IMR-90 (cell line): ENCODE data around the gene ADGRL3. TPM values are rescaled to one million over a fixed set of nuclear protein-coding genes. Genes with fewer than 3 reads are reported as not detected.
"Not testable (repeated sequence)": the region's sequence is repeated elsewhere in the genome, so short reads cannot be mapped to it uniquely, and the experiment has no call there.

ENCODE experiments used
- ATAC-seq: fragments of 200-7000 bp; cut with Tn5 transposase; 2 replicates; pipeline ENCODE4 v1.9.1; 2020; ENCODE audit warnings: low read depth, mild to moderate bottlenecking, moderate library complexity
- BruUV-seq: library from RNA; stranded (reverse); fragments of 400-500 nt; replicated peaks from 2 replicates; lab custom pipeline; 2021; lab: Mats Ljungman, UMichigan
- CTCF ChIA-PET: fragments of 300-600 bp; formaldehyde crosslinking; extraction: SDS; loops from one replicate; lab custom pipeline; 2021; ENCODE audit warnings: antibody characterized with exemption; lab: Yijun Ruan, JAX
- POLR2A ChIA-PET: fragments of 300-600 bp; sonication (Branson Sonifier 250); formaldehyde crosslinking; loops from one replicate; lab custom pipeline; 2022; ENCODE audit warnings: antibody characterized with exemption; ENCODE audit not compliant: unreplicated experiment; lab: Charles Lee
- DNase-seq: peaks from one replicate; pipeline ENCODE4 v3.0.0; 2013
- H2AFZ ChIP-seq: replicated peaks from 2 replicates; pipeline ENCODE3; 2013; ENCODE audit warnings: low read length, mild to moderate bottlenecking; ENCODE audit not compliant: poor library complexity
- H2AK5ac ChIP-seq: 2 replicates; pipeline ENCODE4 v1.6.1; 2013; ENCODE audit warnings: low read depth, low read length, inconsistent platforms
- H2AK9ac ChIP-seq: replicated peaks from 2 replicates; pipeline ENCODE3; 2013; ENCODE audit warnings: mild to moderate bottlenecking, low read depth, low read length, moderate library complexity; ENCODE audit not compliant: poor library complexity
- H2BK120ac ChIP-seq: 2 replicates; pipeline ENCODE4 v1.6.1; 2013; ENCODE audit warnings: low read depth, low read length, inconsistent platforms
- H2BK15ac ChIP-seq: 3 replicates; pipeline ENCODE4 v1.6.1; 2013; ENCODE audit warnings: low read depth, low read length, inconsistent platforms
- H2BK20ac ChIP-seq: 2 replicates; pipeline ENCODE4 v1.6.1; 2013; ENCODE audit warnings: low read depth, mild to moderate bottlenecking, inconsistent platforms, low read length, moderate library complexity
- H2BK5ac ChIP-seq: 2 replicates; pipeline ENCODE4 v1.6.1; 2013; ENCODE audit warnings: mild to moderate bottlenecking, low read depth, low read length, inconsistent platforms; ENCODE audit not compliant: poor library complexity, severe bottlenecking
- H3K14ac ChIP-seq: replicated peaks from 2 replicates; pipeline ENCODE4 v1.6.1; 2013; ENCODE audit warnings: low read depth, low read length, inconsistent platforms
- H3K18ac ChIP-seq: 2 replicates; pipeline ENCODE4 v1.6.1; 2013; ENCODE audit warnings: low read depth, low read length, control low read depth
- H3K23ac ChIP-seq: 2 replicates; pipeline ENCODE4 v1.6.1; 2013; ENCODE audit warnings: low read depth, low read length, inconsistent platforms
- H3K27ac ChIP-seq: 2 replicates; pipeline ENCODE4 v1.5.1; 2013; ENCODE audit warnings: mild to moderate bottlenecking, control low read depth, low read length; ENCODE audit not compliant: insufficient read depth
- H3K27me3 ChIP-seq: 2 replicates; pipeline ENCODE4 v1.6.1; 2013; ENCODE audit warnings: low read length; ENCODE audit not compliant: control insufficient read depth, insufficient read depth
- H3K36me3 ChIP-seq: 2 replicates; pipeline ENCODE4 v1.6.1; 2013; ENCODE audit warnings: low read length, mixed read lengths; ENCODE audit not compliant: control insufficient read depth, insufficient read depth
- H3K4ac ChIP-seq: 2 replicates; pipeline ENCODE4 v1.6.1; 2013; ENCODE audit warnings: low read depth, low read length, inconsistent platforms
- H3K4me1 ChIP-seq: 2 replicates; pipeline ENCODE4 v1.6.1; 2013; ENCODE audit warnings: low read length, mixed read lengths; ENCODE audit not compliant: control insufficient read depth, insufficient read depth
- H3K4me2 ChIP-seq: 2 replicates; pipeline ENCODE4 v1.6.1; 2013; ENCODE audit warnings: low read depth, mild to moderate bottlenecking, control low read depth, low read length, moderate library complexity
- H3K4me3 ChIP-seq: 2 replicates; pipeline ENCODE4 v1.5.1; 2013; ENCODE audit warnings: low read depth, mild to moderate bottlenecking, control low read depth, low read length, moderate library complexity; ENCODE audit not compliant: insufficient read depth
- H3K56ac ChIP-seq: 2 replicates; pipeline ENCODE4 v1.6.1; 2013; ENCODE audit warnings: low read length, inconsistent platforms; ENCODE audit not compliant: insufficient read depth; ENCODE audit errors: extremely low read depth
- H3K79me1 ChIP-seq, 2 experiments: 2 replicates each; pipeline ENCODE4 v1.6.1; 2013; ENCODE audit warnings: low read length in 2 of 2, inconsistent platforms in 1 of 2, low read depth in 1 of 2
- H3K9ac ChIP-seq: 2 replicates; pipeline ENCODE4 v1.6.1; 2013; ENCODE audit warnings: low read depth, low read length, control low read depth
- H3K9me1 ChIP-seq: 2 replicates; pipeline ENCODE4 v1.6.1; 2013; ENCODE audit warnings: low read length, inconsistent platforms; ENCODE audit not compliant: insufficient read depth
- H3K9me3 ChIP-seq: 2 replicates; pipeline ENCODE4 v1.6.1; 2013; ENCODE audit warnings: low read length; ENCODE audit not compliant: control insufficient read depth, insufficient read depth
- H4K20me1 ChIP-seq: 2 replicates; pipeline ENCODE4 v1.6.1; 2013; ENCODE audit warnings: low read length, inconsistent platforms; ENCODE audit not compliant: insufficient read depth
- H4K5ac ChIP-seq: 2 replicates; pipeline ENCODE4 v1.6.1; 2013; ENCODE audit warnings: mild to moderate bottlenecking, low read depth, low read length, control low read depth
- H4K8ac ChIP-seq, 2 experiments: 2 replicates each; pipeline ENCODE4 v1.6.1; 2013; ENCODE audit warnings: low read depth in 2 of 2, low read length in 2 of 2, control low read depth in 1 of 2, inconsistent platforms in 1 of 2
- H4K91ac ChIP-seq: 2 replicates; pipeline ENCODE4 v1.6.1; 2013; ENCODE audit warnings: low read depth, low read length, inconsistent platforms; ENCODE audit not compliant: insufficient read depth
- WGBS, 2 experiments: methylation state at CpG; one replicate each; pipeline versions ENCODE4 v1.1.5 to v1.1.7; 2013; ENCODE audit warnings: missing lambda C conversion rate in 2 of 2; ENCODE audit not compliant: insufficient read length in 1 of 2; ENCODE audit errors: extremely low coverage in 2 of 2; 5-methylcytosine and 5-hydroxymethylcytosine counted together
- dilution Hi-C: fragments of 300-500 bp; cut with HindIII; formaldehyde crosslinking; loops from one replicate; pipeline ENCODE4 v1.14.3; 2018; ENCODE audit warnings: low sequenced_read_pairs; ENCODE audit not compliant: unreplicated experiment
- in situ Hi-C: fragments of 300-500 bp; cut with MboI; formaldehyde crosslinking; loops from 3 replicates; pipeline ENCODE4 v1.14.3; 2019; ENCODE audit warnings: low sequenced_read_pairs, inconsistent platforms, mixed read lengths
- intact Hi-C: fragments of 100-400 bp; cut with micrococcal nuclease; formaldehyde crosslinking; loops from 2 replicates; pipeline ENCODE4 v1.10.0; 2022
- polyA plus RNA-seq, 3 experiments: library from polyadenylated mRNA; depleted of rRNA; stranded (reverse); fragments of >200 nt; gene quantifications; 2 replicates each; pipeline ENCODE4 v1.2.3, GENCODE V29; 2012; ENCODE audit warnings: low replicate concordance in 1 of 3
- total RNA-seq: library from RNA; depleted of rRNA; stranded (reverse); fragments of >200 nt; gene quantifications from 2 replicates; pipeline ENCODE4 v1.2.3, GENCODE V29; 2012

Gene ADGRL3
- total and polyA plus RNA-seq, 2 of the 4 experiments (the other 2 are of a cell fraction): 0.46 to 2.5 TPM

GRCh38 chr4:61756937-61757336, 556.8 kb downstream of the ADGRL3 start:
- H3K18ac ChIP-seq, H3K4me3 ChIP-seq, H2AK5ac ChIP-seq, H2BK5ac ChIP-seq, H2AK9ac ChIP-seq, H3K9ac ChIP-seq, H3K36me3 ChIP-seq, in situ Hi-C loops, H3K9me1 ChIP-seq, H2BK20ac ChIP-seq, H3K4me1 ChIP-seq, H3K4ac ChIP-seq, H3K4me2 ChIP-seq, POLR2A ChIA-PET, H3K56ac ChIP-seq, intact Hi-C loops, H2BK15ac ChIP-seq, H4K5ac ChIP-seq, H3K27ac ChIP-seq, H2BK120ac ChIP-seq, H3K79me1 ChIP-seq, DNase-seq, dilution Hi-C loops, H4K8ac ChIP-seq, ATAC-seq, H3K27me3 ChIP-seq, BruUV-seq, H3K14ac ChIP-seq, H2AFZ ChIP-seq, H4K20me1 ChIP-seq, H3K9me3 ChIP-seq, H4K91ac ChIP-seq, H3K23ac ChIP-seq: not testable (repeated sequence)
- no CpG with 5 or more reads among the region's 5 CpGs for WGBS, 2 experiments
- CTCF ChIA-PET: interaction anchor here (0.7 kb wide), 1 partner anchor 15 kb away, joined by 3 read pairs; no protein-coding TSS in a partner anchor

- H3K14ac ChIP-seq, H3K27me3 ChIP-seq, H2AK9ac ChIP-seq, H3K36me3 ChIP-seq, H4K5ac ChIP-seq, H3K4ac ChIP-seq, H3K18ac ChIP-seq, H3K56ac ChIP-seq, H4K20me1 ChIP-seq, CTCF ChIA-PET, H3K9me3 ChIP-seq, H3K4me1 ChIP-seq, H2BK20ac ChIP-seq, H3K27ac ChIP-seq, H4K8ac ChIP-seq, POLR2A ChIA-PET, H2AFZ ChIP-seq, H4K91ac ChIP-seq, H3K9ac ChIP-seq, BruUV-seq, intact Hi-C loops, H2BK120ac ChIP-seq, H3K4me3 ChIP-seq, H3K79me1 ChIP-seq, H3K23ac ChIP-seq, H2BK15ac ChIP-seq, in situ Hi-C loops, DNase-seq, ATAC-seq, H2BK5ac ChIP-seq, H3K4me2 ChIP-seq, dilution Hi-C loops, H2AK5ac ChIP-seq, H3K9me1 ChIP-seq: not testable (repeated sequence)
- whole genome bisulfite sequencing, 2 experiments: no CpG with 5 or more reads among the region's 1 CpG
These were observed 557.9 kb downstream of the ADGRL3 start for GRCh38 chr4:61757983-61758382.
